Activated B cell treated with CpG ODN at 0.5 μM for 24 hours (primary cell): Measurements from ENCODE around the gene XBP1. TPM values are rescaled to one million over a fixed set of nuclear protein-coding genes. Genes with fewer than 3 reads are reported as not detected.
"Not testable (repeated sequence)": the region's sequence is repeated elsewhere in the genome, so short reads cannot be mapped to it uniquely, and the experiment has no call there.

Experiments used
- ATAC-seq: fragments of 200-7000 bp; cut with Tn5 transposase; one replicate; pipeline ENCODE4 v1.10.0; 2021; ENCODE audit warnings: low read depth, mild to moderate bottlenecking, moderate library complexity
- CTCF ChIA-PET: fragments of 350-600 bp; sonication (Branson Sonifier 250); formaldehyde crosslinking; loops from one replicate; lab custom pipeline; 2021; ENCODE audit warnings: antibody characterized with exemption; lab: Charles Lee
- POLR2A ChIA-PET: fragments of 350-600 bp; sonication (Branson Sonifier 250); formaldehyde crosslinking; loops from one replicate; lab custom pipeline; 2021; ENCODE audit warnings: antibody characterized with exemption; lab: Charles Lee
- DNase-seq: peaks from one replicate; pipeline ENCODE4 v3.0.0; 2022
- H3K27ac Mint-ChIP-seq: one replicate; pipeline ENCODE4 v1.8.0; 2020; ENCODE audit warnings: mixed read lengths
- H3K27me3 Mint-ChIP-seq: one replicate; pipeline ENCODE4 v1.8.0; 2021; ENCODE audit warnings: mixed read lengths
- H3K36me3 Mint-ChIP-seq: one replicate; pipeline ENCODE4 v1.8.0; 2021; ENCODE audit warnings: low read depth, mixed read lengths
- H3K4me1 Mint-ChIP-seq: one replicate; pipeline ENCODE4 v1.8.0; 2021; ENCODE audit warnings: mixed read lengths
- H3K4me3 Mint-ChIP-seq: one replicate; pipeline ENCODE4 v1.8.0; 2020; ENCODE audit warnings: mild to moderate bottlenecking, mixed read lengths
- H3K9me3 Mint-ChIP-seq: one replicate; pipeline ENCODE4 v1.8.0; 2020; ENCODE audit warnings: mixed read lengths
- CTCF ChIP-seq: fragments of 200-600 bp; IDR thresholded peaks from one replicate; pipeline ENCODE4 v1.8.0; 2022; ENCODE audit warnings: antibody characterized with exemption, mild to moderate bottlenecking
- intact Hi-C: fragments of 100-400 bp; cut with micrococcal nuclease; formaldehyde crosslinking; loops from one replicate; pipeline ENCODE4 v1.15.1; 2024
- total RNA-seq: library from RNA; stranded (reverse); gene quantifications from 2 replicates; pipeline ENCODE4 v1.2.3, GENCODE V29; 2022

The XBP1 gene
- 57.7 and 67.3 TPM in 2 replicates for total RNA-seq

- CTCF ChIA-PET = interaction anchor here (2.0 kb wide), 1 partner anchor 28 kb away, joined by 6 read pairs; no protein-coding TSS in a partner anchor
- DNase-seq (peak; percentile 85), ATAC-seq (peak; percentile 93)
- H3K36me3 Mint-ChIP-seq = peaks cover 47% of the 10 kb centered on the region
- H3K27ac Mint-ChIP-seq = peak within 1 kb of the TSS; percentile 98
- H3K27me3 Mint-ChIP-seq = no peaks in the 10 kb centered on the region
- TF ChIP-seq CTCF = no peak
- POLR2A ChIA-PET = interaction anchor here (0.6 to 4.3 kb wide), 18 partner anchors 10 to 881 kb away, joined by 3 to 41 read pairs (median 4); partner anchors contain the start of genes CCDC117, CHEK2, HSCB and PITPNB
- H3K4me1 Mint-ChIP-seq = peaks cover 56% of the 10 kb centered on the region
- no peaks in the 10 kb centered on the region for H3K9me3 Mint-ChIP-seq
- H3K4me3 Mint-ChIP-seq = peak within 1 kb of the TSS; percentile 98
- intact Hi-C loops = loop anchor here (1.0 to 5.0 kb wide), 5 partner anchors 9 to 467 kb away; partner anchors contain the start of genes CHEK2, EWSR1, RHBDD3 and TTC28
Measured at GRCh38 chr22:28800308-28801041, at the start of gene XBP1. XBP1 (minus strand) TSS chr22:28800569.

- Mint-ChIP-seq H3K27ac (no peak overlapping the region), H3K36me3 (no peaks in the 10 kb centered on the region), H3K4me1 (no peaks in the 10 kb centered on the region), H3K4me3 (no peak overlapping the region), H3K27me3 (no peaks in the 10 kb centered on the region), H3K9me3 (peaks cover 11% of the 10 kb centered on the region)
- intact Hi-C loops = no loop called here
- ChIA-PET CTCF (no interaction called here), POLR2A (no interaction called here)
- ATAC-seq = no peak
- no peak for TF ChIP-seq CTCF
- no peak for DNase-seq
Measured at GRCh38 chr22:28846994-28847393, 46.6 kb upstream of the XBP1 start.

- intact Hi-C loops, CTCF ChIA-PET, DNase-seq, H3K27me3 Mint-ChIP-seq, H3K4me3 Mint-ChIP-seq, H3K27ac Mint-ChIP-seq, POLR2A ChIA-PET, H3K4me1 Mint-ChIP-seq, ATAC-seq, H3K36me3 Mint-ChIP-seq: not testable (repeated sequence)
- peaks cover 11% of the 10 kb centered on the region for H3K9me3 Mint-ChIP-seq
Measured at GRCh38 chr22:28844277-28844676, 43.9 kb upstream of the XBP1 start.

GRCh38 chr22:28843633-28844032 is 43.3 kb upstream of the XBP1 start:
- POLR2A ChIA-PET = no interaction called here
- ATAC-seq (no peak), DNase-seq (no peak)
- Mint-ChIP-seq H3K9me3 (peaks cover 11% of the 10 kb centered on the region), H3K4me3 (no peak overlapping the region), H3K4me1 (no peaks in the 10 kb centered on the region), H3K36me3 (no peaks in the 10 kb centered on the region), H3K27me3 (no peaks in the 10 kb centered on the region), H3K27ac (no peak overlapping the region)
- intact Hi-C loops = no loop called here
- no peak for TF ChIP-seq CTCF
- CTCF ChIA-PET = no interaction called here

GRCh38 chr22:28841111-28841510 is 40.7 kb upstream of the XBP1 start:
- CTCF ChIA-PET = no interaction called here
- Mint-ChIP-seq H3K4me3 (no peak overlapping the region), H3K27ac (no peak overlapping the region), H3K27me3 (no peaks in the 10 kb centered on the region), H3K9me3 (peaks cover 2% of the 10 kb centered on the region), H3K36me3 (no peaks in the 10 kb centered on the region), H3K4me1 (no peaks in the 10 kb centered on the region)
- POLR2A ChIA-PET = no interaction called here
- intact Hi-C loops = no loop called here
- no peak for TF ChIP-seq CTCF
- ATAC-seq (no peak), DNase-seq (no peak)
